ENCODE data around the gene STON2. TPM values are rescaled to one million over a fixed set of nuclear protein-coding genes. Genes with fewer than 3 reads are reported as not detected.
A peak's percentile ranks its signal among the peaks of the same experiment; 100 is the strongest.

Gene STON2
- total and polyA plus RNA-seq, 2 of the 13 experiments (the other 11 are each of a cell fraction or from before 2014, with no cell fraction given) = 2.1 to 11.0 TPM

- peak; percentile 75; the same call in 1 of the 2 replicates for TF ChIP-seq ZNF317 (CRISPR knock-in tag; IDR thresholded peaks at IDR 0.05)
- TF ChIP-seq HOMEZ (CRISPR knock-in tag; IDR thresholded peaks at IDR 0.05; ENCODE audit: low read depth) = peak; percentile 85
- no peak for TF ChIP-seq SRF (IDR thresholded peaks at IDR 0.05; ENCODE audit: low read depth, low read length)
- peak; percentile 85; the same call in 1 of the 2 replicates for TF ChIP-seq ZSCAN9 (CRISPR knock-in tag; IDR thresholded peaks at IDR 0.05; ENCODE audit: borderline replicate concordance)
- TF ChIP-seq CBX2 (IDR thresholded peaks at IDR 0.05; ENCODE audit: low read depth, low read length) = no peak
- no peak; the same call in 1 of the 2 replicates for TF ChIP-seq CBX2 (CRISPR knock-in tag; IDR thresholded peaks at IDR 0.05; ENCODE audit: low read depth)
- peak; percentile 48; the same call in 1 of the 2 replicates for TF ChIP-seq ZNF709 (CRISPR knock-in tag; IDR thresholded peaks at IDR 0.05)
- TF ChIP-seq GATA4 (IDR thresholded peaks at IDR 0.05; ENCODE audit: borderline replicate concordance, low read depth) = peak; percentile 64; the same call in 1 of the 2 replicates
- TF ChIP-seq TGIF2 (CRISPR knock-in tag; IDR thresholded peaks at IDR 0.05) = peak; percentile 88; the same call in 1 of the 2 replicates
- TF ChIP-seq IKZF1 (IDR thresholded peaks at IDR 0.05) = no peak
- TF ChIP-seq ZNF710 (CRISPR knock-in tag; IDR thresholded peaks at IDR 0.05; ENCODE audit: borderline replicate concordance) = peak; percentile 92
- no peak for TF ChIP-seq IRX3 (CRISPR knock-in tag; IDR thresholded peaks at IDR 0.05; ENCODE audit: borderline replicate concordance, low read depth)
- no peak for TF ChIP-seq ZNF235 (CRISPR knock-in tag; IDR thresholded peaks at IDR 0.05; ENCODE audit: borderline replicate concordance)
- TF ChIP-seq ATF7 (IDR thresholded peaks at IDR 0.05) = peak; percentile 93
- peak; percentile 99 for TF ChIP-seq ATF7 (CRISPR knock-in tag; IDR thresholded peaks at IDR 0.05)
- no peak for TF ChIP-seq SP2 (CRISPR knock-in tag; IDR thresholded peaks at IDR 0.05)
- TF ChIP-seq EP300 (IDR thresholded peaks at IDR 0.05; ENCODE audit: low read depth in 2 of 2, low read length in 2 of 2) = peak; percentile 61 to 91; a peak in 3 of 4 replicates
- TF ChIP-seq EP300 (CRISPR knock-in tag; IDR thresholded peaks at IDR 0.05; ENCODE audit: borderline replicate concordance) = peak; percentile 96
- TF ChIP-seq ELF4 (CRISPR knock-in tag; IDR thresholded peaks at IDR 0.05; ENCODE audit: borderline replicate concordance) = no peak
- no peak for TF ChIP-seq ZNF451 (CRISPR knock-in tag; IDR thresholded peaks at IDR 0.05)
- TF ChIP-seq AFF4 (CRISPR knock-in tag; IDR thresholded peaks at IDR 0.05) = 0 out of 2 replicates have a peak, but pooled peaks have one; percentile 37
- no peak for TF ChIP-seq JDP2 (CRISPR knock-in tag; IDR thresholded peaks at IDR 0.05; ENCODE audit: borderline replicate concordance)
- peak; percentile 88 for TF ChIP-seq NCOR1 (IDR thresholded peaks at IDR 0.05; ENCODE audit: borderline replicate concordance, low read length)
Observed at GRCh38 chr14:81303258-81303935, 96.7 kb downstream of the STON2 start (continued).
